Measurements from ENCODE around the gene NBEA. TPM values are rescaled to one million over a fixed set of nuclear protein-coding genes. Genes with fewer than 3 reads are reported as not detected.

NBEA gene
- total RNA-seq, 2 donors from 2014 or later, result 17.5 to 24.7 TPM

- Histone ChIP-seq H3K27ac (no peak overlapping the region), H3K36me3 (no peaks in the 10 kb centered on the region)
- peak; percentile 38 for DNase-seq (ENCODE audit: low spot score)
These were observed 748.6 kb downstream of the NBEA start for GRCh38 chr13:35690581-35691207.

GRCh38 chr13:35693134-35693784 is 751.2 kb downstream of the NBEA start:
- no peak for DNase-seq (ENCODE audit: low spot score)
- TF ChIP-seq CTCF (IDR thresholded peaks at IDR 0.05), result no peak
- Histone ChIP-seq H3K4me3 (no peak overlapping the region), H3K27ac (no peak overlapping the region), H3K9me3 (no peaks in the 10 kb centered on the region), H3K27me3 (no peaks in the 10 kb centered on the region), H3K4me1 (no peaks in the 10 kb centered on the region), H3K36me3 (no peaks in the 10 kb centered on the region)

More at GRCh38 chr13:35690581-35691207, 748.6 kb downstream of the NBEA start:
- H3K9me3 ChIP-seq, result no peaks in the 10 kb centered on the region
- TF ChIP-seq CTCF (IDR thresholded peaks at IDR 0.05), result no peak
- no peak overlapping the region for H3K4me3 ChIP-seq
- no peaks in the 10 kb centered on the region for H3K27me3 ChIP-seq
- H3K4me1 ChIP-seq, result no peaks in the 10 kb centered on the region

- Histone ChIP-seq H3K27me3 (no peaks in the 10 kb centered on the region), H3K4me1 (no peaks in the 10 kb centered on the region), H3K9me3 (no peaks in the 10 kb centered on the region), H3K4me3 (no peak overlapping the region), H3K36me3 (no peaks in the 10 kb centered on the region), H3K27ac (no peak overlapping the region)
- no peak for TF ChIP-seq CTCF (IDR thresholded peaks at IDR 0.05)
- no peak for DNase-seq (ENCODE audit: low spot score)
These were observed 752.0 kb downstream of the NBEA start for GRCh38 chr13:35694031-35694430.

- no peak for TF ChIP-seq CTCF (IDR thresholded peaks at IDR 0.05)
- H3K4me3 ChIP-seq, result no peak overlapping the region
- H3K4me1 ChIP-seq, result no peaks in the 10 kb centered on the region
- H3K36me3 ChIP-seq, result no peaks in the 10 kb centered on the region
- H3K27me3 ChIP-seq, result no peaks in the 10 kb centered on the region
- no peak for DNase-seq (ENCODE audit: low spot score)
- H3K27ac ChIP-seq, result no peak overlapping the region
- no peaks in the 10 kb centered on the region for H3K9me3 ChIP-seq
These were observed 752.7 kb downstream of the NBEA start for GRCh38 chr13:35694549-35695447.

GRCh38 chr13:35695448-35695770 is 753.3 kb downstream of the NBEA start:
- no peak for TF ChIP-seq CTCF (IDR thresholded peaks at IDR 0.05)
- Histone ChIP-seq H3K4me1 (no peaks in the 10 kb centered on the region), H3K9me3 (no peaks in the 10 kb centered on the region), H3K36me3 (no peaks in the 10 kb centered on the region), H3K27me3 (no peaks in the 10 kb centered on the region), H3K27ac (no peak overlapping the region), H3K4me3 (no peak overlapping the region)
- DNase-seq (ENCODE audit: low spot score), result no peak

Data from right atrium auricular region (tissue), 2 donors.